GM06990 (cell line): ENCODE data around the gene CRABP2.

Experiments used
- DNase-seq: peaks from one replicate; pipeline ENCODE4 v3.0.0-alpha.2; 2011; ENCODE audit not compliant: insufficient read length; ENCODE audit errors: extremely low read depth
- H3K27me3 ChIP-seq: replicated peaks from 2 replicates; pipeline ENCODE4 v1.6.0; 2011; ENCODE audit warnings: low read length; ENCODE audit not compliant: control insufficient read depth, insufficient read depth
- H3K36me3 ChIP-seq: 2 replicates; pipeline ENCODE4 v1.5.1; 2011; ENCODE audit warnings: low read length; ENCODE audit not compliant: control insufficient read depth, insufficient read depth
- H3K4me3 ChIP-seq: replicated peaks from 2 replicates; pipeline ENCODE4 v1.5.1; 2011; ENCODE audit warnings: low read depth, mild to moderate bottlenecking, control low read depth, low read length
- TF ChIP-seq, protein P1 (sequence below): IDR thresholded peaks from 2 replicates; pipeline ENCODE4 v1.5.1; 2011; ENCODE audit warnings: low read length, control low read depth, mild to moderate bottlenecking, inconsistent platforms; ENCODE audit not compliant: insufficient read depth, poor library complexity, severe bottlenecking

Gene CRABP2

DNA sequence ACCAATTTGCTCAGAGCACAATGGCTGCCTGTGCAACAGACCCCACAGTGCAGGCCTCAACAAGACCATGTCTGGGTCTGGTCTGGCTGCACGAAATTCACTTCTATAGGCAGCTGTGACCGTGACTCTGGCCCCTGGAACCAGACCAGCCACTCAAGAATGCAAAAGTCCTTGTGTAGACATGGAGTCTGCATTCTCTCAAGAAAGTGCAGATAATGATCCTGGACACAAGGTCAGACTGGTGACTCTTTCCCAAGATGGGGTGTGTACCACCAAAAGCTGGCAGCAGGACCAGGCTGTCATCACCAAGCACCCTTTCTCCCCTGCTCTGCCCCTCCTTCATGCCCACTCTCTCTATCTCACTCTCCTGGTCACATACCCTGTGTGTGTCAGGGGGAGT is 15.7 kb upstream of the CRABP2 start:
- no peak for DNase-seq
- TF ChIP-seq, protein P1, sequence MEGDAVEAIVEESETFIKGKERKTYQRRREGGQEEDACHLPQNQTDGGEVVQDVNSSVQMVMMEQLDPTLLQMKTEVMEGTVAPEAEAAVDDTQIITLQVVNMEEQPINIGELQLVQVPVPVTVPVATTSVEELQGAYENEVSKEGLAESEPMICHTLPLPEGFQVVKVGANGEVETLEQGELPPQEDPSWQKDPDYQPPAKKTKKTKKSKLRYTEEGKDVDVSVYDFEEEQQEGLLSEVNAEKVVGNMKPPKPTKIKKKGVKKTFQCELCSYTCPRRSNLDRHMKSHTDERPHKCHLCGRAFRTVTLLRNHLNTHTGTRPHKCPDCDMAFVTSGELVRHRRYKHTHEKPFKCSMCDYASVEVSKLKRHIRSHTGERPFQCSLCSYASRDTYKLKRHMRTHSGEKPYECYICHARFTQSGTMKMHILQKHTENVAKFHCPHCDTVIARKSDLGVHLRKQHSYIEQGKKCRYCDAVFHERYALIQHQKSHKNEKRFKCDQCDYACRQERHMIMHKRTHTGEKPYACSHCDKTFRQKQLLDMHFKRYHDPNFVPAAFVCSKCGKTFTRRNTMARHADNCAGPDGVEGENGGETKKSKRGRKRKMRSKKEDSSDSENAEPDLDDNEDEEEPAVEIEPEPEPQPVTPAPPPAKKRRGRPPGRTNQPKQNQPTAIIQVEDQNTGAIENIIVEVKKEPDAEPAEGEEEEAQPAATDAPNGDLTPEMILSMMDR: no peak
- Histone ChIP-seq H3K36me3 (peaks cover 25% of the 10 kb centered on the region), H3K27me3 (no peaks in the 10 kb centered on the region), H3K4me3 (no peak overlapping the region)

DNA sequence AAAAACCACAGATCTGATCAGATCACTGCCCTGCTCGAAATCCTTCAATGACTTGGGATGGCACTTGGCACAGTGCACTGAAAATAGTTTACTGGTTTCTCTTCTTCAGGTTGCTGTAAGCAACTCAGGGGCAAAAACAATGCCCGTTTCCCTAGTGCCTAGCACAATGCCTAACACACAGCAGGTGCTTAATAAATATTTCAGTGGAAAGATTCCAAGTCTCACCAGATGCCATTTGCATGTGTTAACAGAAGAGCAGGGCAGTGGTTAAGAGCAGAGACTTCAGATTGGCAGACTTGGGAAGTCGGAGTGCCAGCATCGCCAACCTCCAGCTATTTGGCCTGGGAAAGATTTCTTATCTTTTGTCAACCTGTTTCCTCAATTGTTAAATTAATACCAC is 12.0 kb upstream of the CRABP2 start:
- H3K36me3 ChIP-seq: peaks cover 8% of the 10 kb centered on the region
- TF ChIP-seq, protein P1: no peak
- H3K27me3 ChIP-seq: no peaks in the 10 kb centered on the region
- no peak for DNase-seq
- H3K4me3 ChIP-seq: no peak overlapping the region

DNA sequence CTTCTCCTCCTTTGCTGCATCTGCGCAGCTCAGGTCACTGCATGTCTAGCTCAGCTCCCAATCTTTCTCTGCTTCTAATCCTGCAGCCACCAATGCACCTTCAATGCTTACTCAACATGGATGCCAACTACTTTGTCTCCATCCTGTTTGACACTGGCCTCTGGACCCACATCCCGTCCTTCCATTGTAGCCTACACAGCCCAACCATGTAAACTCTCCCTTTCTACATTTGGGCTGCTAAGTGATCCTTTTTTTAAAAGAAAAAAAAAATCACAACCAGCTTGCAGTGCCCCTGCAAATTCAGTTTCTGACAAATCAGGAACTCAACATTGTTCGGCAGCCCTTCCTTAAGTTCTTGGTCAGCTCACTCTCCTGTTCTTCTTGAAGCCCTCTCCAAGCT is 9.4 kb upstream of the CRABP2 start:
- TF ChIP-seq, protein P1: no peak
- H3K4me3 ChIP-seq: no peak overlapping the region

DNA sequence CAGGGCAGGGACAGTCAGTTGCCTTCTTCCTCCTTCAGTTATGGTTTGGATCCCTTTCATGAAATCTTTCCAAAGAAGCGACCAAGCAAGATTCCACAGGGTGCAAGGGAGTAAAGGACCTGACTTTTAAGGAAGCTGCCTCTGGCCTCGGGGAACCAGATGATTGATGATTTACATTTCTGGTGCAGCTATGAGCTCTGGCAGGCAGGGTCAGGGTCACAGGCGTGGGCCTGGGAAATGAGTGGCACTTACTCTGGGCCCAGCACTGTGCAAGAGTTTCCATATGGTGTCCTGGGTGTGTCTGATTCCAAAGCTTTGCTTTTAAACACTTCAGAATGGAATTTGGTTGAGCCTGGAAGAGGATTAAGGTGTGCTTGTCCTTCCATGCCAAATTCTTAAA is 7.2 kb upstream of the CRABP2 start:
- TF ChIP-seq, protein P1: no peak
- DNase-seq: no peak
- H3K4me3 ChIP-seq: no peak overlapping the region
- H3K27me3 ChIP-seq: no peaks in the 10 kb centered on the region
- H3K36me3 ChIP-seq: no peaks in the 10 kb centered on the region; the same call in 1 of the 2 replicates

More for the DNA sequence above, 9.4 kb upstream of the CRABP2 start:
- Histone ChIP-seq H3K36me3 (no peaks in the 10 kb centered on the region; the same call in 1 of the 2 replicates), H3K27me3 (no peaks in the 10 kb centered on the region)
- no peak for DNase-seq

DNA sequence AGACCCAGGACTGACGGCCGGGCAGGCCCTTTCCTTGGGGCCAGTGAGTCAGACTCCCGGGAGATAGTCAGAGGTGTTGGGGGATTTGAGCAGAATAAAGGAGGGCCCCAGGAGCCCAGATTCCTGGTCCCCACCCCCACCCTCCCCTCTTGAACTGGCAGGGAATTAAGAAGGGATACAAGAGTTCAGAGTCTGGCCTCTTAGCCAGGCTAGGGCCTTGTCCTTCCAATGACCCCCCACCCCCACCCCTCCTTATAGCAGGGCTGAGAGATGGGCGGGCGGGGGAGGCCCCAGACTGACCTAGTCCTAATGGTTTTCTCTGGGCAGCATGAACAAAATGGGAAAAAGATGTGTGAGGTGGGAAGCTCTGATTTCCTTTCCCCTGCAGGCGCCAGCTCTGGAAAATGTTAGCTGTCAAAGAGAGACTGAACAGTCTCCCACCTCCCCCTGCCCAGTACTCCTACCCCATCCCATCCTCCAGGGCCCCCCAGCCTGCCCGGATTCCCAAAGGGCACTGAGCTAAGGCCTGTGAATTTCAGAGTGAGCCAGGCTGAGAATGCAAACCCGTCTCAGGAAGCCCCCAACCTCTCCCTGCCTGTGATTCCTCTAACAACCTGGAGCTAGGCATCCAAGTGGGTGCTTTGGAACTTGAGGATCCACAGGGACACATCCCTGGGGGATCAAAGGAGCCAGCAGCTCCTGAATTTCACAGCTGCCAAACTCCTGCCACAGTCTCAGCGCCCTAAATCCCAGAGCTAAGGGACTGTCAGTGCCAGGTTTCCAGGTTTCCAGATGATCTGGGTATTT is 5.8 kb upstream of the CRABP2 start:
- Histone ChIP-seq H3K27me3 (no peaks in the 10 kb centered on the region; the same call in 1 of the 2 replicates), H3K4me3 (no peak overlapping the region), H3K36me3 (no peaks in the 10 kb centered on the region; the same call in 1 of the 2 replicates)
- no peak for DNase-seq
- TF ChIP-seq, protein P1: no peak
